ENCODE measurements around the gene GABBR2.

GABBR2 gene

DNA sequence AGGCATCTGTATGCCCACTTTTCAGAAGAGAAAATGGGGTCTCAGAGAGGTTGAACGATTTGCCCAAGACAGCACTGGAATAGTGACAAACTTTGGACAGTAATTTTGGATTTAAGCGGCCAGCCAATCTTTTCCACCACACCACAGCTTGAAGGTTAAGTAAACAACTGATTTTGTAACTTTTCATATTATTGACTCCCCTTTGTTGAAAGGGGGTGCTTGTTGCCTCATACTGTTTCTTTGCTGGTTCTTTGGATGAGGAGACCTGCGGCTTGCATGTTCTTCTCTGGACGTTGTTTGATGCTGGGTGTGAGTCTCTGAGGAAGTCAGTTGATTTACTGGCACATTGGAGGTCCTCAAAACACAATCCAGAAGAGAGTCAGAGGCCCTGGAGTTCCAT is 11.7 kb upstream of the GABBR2 start:
- no peak for DNase-seq

DNA sequence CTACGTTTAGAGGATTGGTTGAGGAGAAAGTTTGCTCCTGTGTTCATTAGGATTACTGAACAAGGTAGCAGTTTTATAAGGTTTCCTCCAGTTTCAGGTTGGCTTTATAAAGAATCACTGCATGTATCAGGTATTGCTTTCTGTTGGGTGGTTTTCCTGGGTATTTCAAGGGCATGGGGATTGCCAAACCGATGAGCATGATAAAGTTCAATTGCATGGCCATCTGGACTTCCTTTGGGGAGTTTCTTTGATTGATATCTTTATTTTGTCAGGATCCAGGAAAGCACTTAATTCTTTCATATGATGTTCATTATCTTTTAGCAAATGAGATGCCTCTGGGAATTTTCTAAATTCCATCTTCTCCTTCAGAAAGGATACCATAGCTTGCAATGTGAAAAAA is 10.3 kb upstream of the GABBR2 start:
- no peak for DNase-seq

DNA sequence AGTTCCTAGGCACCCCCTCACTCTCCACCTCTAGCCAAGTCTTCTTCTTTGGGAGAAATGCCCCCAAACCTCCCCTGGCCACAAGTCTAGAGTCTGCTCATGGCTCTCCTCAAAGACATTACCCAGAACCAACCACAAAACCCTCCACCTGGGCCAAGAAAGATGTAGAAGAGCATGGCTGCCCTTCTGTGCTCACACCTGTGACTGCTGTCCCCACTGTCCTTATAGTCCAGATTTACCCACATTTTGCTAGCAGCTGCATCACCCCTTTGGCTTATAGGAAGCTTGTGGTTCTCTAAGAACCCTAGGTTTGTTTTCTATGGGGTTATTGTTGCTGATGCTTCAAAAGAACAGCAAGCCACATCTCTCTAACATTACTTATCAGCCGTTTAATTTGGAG is 6.1 kb upstream of the GABBR2 start:
- DNase-seq = no peak

DNA sequence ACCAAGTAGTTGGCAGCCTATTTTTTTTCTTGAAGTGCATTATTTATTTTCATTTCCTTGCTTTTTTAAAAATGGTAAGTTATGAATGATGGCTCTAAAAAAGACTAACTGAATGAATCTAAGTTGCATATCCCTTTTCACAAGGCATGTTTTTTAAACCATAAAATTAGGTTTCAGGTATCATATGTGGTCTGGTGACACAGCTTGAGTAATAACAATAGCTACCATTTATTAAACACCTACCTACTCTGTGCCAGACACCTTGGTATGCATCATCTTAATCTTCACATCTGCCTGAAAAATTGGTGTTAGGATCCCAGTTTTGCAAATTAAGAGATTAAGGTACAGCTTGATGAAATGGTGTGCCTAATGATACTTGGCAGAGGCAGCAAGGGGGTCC is 4.3 kb upstream of the GABBR2 start:
- no peak for DNase-seq

- no peak for DNase-seq
Observed at GRCh38 chr9:98709968-98710965, 1.5 kb upstream of the GABBR2 start.

DNA sequence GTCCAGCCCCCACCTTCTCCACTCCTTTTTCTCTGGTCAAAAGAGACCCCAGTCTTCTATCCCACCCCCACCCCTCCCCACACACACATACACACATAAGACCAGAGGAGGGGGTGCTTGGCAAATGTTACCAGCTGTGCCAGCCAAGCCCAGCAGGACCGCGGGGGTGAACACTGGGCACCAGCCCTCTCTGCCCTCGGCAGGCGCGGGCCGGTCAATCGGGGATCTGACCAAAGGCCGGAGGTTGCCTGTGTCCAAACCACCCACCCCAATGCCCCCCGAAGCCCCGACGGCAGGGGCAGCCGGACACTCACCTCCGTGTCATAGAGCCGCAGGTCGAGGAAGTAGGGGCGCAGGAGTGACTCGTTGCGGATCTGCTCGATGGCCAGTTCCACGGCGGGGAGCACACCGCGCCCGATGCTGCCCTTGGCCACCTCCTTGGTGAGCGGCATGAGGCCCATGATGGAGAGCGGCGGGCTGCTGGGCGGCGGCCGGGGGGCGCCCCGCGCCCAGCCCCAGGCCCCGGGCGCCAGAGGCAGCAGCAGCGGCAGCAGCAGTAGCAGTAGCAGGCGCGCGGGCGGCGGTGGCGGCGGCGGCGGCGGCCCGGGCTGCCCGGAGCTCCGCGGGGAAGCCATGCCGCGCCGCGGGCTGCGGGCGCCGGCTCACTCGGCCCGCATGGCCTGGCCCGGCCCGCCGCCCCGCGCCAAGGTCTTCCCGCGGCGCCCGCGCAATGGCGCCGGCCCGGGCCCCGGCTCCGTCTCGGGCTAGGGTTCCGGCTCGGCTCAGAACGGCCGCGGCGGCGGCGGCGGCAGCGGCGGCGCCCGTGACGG is 417 bp downstream of the GABBR2 start:
- DNase-seq = no peak

GRCh38 chr9:98707166-98708102 is 1.3 kb downstream of the GABBR2 start:
- peak in 1 of 2 experiments; percentile 75 for DNase-seq

GRCh38 chr9:98706651-98707165 is 2.0 kb downstream of the GABBR2 start:
- peak in 1 of 2 experiments; percentile 75 for DNase-seq

DNA sequence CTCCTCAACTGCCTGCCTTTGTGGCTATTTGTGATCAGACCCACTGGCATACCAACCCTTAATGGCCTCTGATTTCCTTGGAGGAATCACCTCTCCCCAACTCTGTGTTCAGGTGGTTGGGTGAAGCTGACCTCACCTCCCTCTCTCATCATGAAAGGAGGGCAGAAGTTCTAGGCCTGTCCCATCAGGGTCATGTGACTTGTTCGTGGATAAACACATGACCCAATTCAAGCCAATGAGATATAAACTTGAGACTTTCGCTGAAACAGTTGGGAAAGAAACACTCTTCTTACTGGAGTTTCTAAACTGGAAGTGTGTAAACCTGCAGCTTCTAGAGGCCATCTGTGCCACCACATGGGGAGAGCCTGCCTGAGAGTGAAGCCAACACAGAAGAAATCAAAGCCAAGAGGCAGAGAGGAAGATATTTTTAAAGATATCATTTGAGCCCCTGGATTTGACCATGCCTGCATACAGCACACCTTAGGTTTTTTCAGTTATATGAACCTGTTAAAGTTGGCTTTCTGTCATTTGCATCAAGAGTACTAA is 5.8 kb downstream of the GABBR2 start:
- DNase-seq = peak in 1 of 2 experiments; percentile 64

DNA sequence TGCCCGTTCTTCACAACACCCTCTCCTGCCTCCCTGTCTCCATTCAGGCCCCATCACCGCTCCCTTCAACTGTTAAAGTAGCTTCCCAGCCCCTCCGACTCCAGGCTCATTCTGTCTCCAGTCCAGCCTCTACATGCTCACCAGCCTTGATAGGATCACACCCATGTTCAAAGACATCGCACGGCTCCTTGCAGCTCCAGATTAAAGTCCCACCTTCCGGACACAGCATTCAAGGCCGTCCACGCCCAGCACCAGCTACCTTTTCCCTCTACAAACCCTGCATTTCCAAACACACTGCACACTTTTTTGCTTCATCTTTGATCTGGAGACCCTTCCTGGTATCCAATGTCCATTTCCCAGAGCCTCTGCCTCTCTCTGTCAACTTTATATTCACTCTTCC is 6.4 kb downstream of the GABBR2 start:
- no peak for DNase-seq

DNA sequence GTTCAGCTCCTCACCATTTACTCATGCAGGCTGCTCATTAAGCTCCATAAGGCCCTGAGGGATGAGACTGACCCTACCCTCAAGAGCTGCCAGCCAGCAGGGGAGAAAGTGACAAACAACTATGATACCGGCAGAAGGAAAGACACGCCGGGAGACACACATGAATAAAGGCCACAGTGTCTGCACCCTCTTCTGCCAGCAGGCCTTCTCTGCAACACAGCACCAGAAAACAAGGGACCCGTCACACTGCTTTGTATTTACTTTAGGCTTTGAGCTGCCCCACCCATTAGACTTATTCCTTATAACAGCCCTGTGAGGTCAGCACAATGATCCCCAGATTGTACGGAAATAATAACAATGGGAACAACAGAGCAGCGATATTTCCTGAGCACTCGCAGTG is 7.2 kb downstream of the GABBR2 start:
- DNase-seq = no peak

DNA sequence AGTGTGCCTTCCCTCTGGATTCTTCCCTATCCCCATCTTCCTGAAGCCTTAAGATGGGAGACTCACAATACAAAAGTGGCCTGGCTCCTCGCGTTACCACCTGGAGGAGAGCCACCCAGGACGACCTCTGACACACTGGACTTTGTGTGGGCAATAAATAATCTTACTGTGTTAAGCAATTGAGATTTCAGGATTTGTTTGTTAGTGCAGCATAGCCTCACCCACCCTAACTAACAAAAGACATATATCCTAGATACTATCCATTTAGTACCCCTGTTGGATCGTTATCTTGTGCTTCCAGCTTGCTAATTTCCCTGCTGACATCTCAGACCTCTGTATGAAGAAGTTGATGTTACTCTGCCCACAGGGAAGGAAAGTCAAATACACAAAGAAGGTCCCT is 7.9 kb downstream of the GABBR2 start:
- no peak for DNase-seq

DNA sequence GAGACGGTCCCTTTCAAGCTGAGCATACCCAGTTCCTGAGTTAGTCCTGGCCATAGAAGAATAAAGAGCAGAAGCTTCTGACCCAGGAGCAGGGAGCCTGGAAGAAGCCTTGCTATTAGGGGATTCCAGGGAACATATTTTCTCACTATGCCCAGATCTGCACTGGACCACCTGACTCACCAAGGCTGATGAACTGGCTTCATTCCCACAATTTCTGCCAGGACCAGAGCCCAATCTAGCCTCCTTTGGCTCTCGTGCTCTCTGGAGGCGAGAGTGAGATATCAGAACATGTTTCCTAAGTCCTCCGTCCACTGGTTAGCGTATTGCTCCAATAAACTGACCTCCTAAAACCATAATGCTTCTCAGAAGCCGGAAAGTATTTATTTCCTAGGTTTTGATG is 9.9 kb downstream of the GABBR2 start:
- peak; percentile 54 to 75 for DNase-seq

DNA sequence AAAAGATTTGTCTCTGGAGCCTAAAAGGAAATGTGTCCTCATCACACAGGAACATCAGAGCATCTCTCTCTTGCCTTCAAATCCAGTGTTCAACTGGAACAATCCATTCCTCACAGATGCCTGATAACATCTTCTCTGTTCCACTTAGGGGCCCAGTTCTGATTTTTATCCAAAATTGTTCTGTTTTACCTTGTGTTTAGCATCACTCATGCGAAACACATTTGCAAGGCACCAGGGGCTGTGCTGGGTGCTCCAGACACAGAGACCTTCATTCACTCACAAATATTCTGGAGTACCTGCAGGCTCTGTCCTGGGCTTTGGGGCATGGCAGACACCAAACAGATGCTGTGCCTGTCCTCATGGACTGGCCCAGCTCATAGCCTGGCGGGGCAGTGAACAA is 13.8 kb downstream of the GABBR2 start:
- no peak for DNase-seq

DNA sequence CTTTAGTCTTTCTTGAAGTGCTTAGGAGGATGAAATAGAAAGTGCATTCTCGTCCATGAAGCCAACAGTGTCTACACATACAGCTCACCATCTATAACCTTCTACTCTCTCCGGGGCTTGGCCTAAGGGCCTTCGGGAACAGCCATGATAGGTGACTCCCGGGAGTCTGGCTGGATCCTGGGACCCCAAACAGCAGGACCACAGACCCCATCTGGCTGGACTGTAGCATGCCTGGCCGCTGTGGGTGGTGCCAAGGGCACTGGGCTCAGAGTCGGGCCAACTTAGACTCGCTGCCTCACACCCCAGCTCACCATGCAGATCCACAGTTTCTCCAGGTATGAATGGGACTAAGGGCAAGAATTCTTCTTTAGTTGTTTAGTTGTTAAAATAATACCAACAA is 16.3 kb downstream of the GABBR2 start:
- no peak for DNase-seq

- DNase-seq = no peak
Observed at GRCh38 chr9:98691890-98692289, 16.8 kb downstream of the GABBR2 start.

- DNase-seq = peak; percentile 52 to 60
Observed at GRCh38 chr9:98690686-98691085, 18.0 kb downstream of the GABBR2 start.

DNA sequence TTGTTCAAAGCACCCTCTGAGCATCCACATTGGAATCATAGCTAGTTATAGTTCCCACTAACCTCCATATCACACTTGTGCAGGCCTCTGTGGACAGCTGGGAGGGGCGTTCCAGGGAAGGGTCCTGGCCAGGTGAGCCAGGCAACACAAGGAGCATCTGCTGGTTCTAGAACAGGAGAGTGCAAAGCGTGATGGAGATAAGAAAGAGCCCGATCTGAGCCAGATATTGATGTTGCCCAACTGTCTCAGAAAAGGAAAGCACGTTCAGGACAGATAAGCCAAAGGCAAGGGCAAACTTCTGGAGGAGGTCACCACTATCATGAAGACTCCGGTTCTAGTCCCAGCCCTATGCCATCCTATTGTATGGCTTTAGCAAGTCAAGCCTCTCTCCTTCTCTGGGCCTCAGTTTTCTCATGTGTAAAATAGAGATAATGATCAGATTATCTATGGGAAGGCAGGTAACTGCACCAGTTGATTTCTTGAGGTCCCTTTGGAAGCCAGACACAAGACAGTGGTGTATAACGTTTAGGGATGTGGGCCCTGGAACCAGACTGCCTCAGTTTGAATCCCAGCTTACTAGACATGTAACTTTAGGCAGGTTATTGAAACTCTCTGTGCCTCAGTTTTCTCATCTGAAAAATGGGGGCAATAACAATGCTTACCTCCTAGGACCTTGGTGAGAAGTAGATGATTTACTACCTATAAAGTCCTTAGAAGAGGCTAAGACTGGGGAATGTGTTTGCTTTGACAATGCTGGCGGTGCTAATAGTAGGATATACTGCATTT is 19.8 kb downstream of the GABBR2 start:
- DNase-seq = no peak

DNA sequence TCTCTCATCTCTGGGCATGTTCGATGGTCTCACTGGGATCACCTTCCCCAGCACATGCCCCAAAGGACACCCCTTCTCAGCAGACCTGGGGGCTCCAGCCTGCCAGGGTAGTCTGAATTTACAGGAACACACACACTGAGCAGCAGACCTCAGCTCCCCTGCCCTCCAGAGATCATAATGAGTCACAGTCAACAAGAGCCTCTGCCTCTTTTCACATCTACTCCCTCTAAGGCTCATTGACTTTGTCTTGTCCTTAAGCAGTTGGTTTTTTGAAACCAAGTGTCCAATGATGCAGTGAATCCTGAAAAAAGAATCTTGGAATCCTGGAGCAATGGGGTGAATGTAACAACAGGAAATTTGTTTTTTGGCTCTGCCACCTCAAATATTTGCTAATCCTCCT is 20.8 kb downstream of the GABBR2 start:
- DNase-seq = no peak

- no peak for DNase-seq
Observed at GRCh38 chr9:98686961-98687855, 21.5 kb downstream of the GABBR2 start.

Data from cerebellar nuclear complex (tissue), 1 donor.